KBM-7 (cell line): Measurements from ENCODE around the gene TM9SF1.
"Not testable (repeated sequence)": the region's sequence is repeated elsewhere in the genome, so short reads cannot be mapped to it uniquely, and the experiment has no call there.

ENCODE experiments used
- DNase-seq: peaks from one replicate; pipeline ENCODE4 v3.0.0-alpha.2; 2015
- in situ Hi-C: fragments of 300-500 bp; cut with MboI; formaldehyde crosslinking; loops from 2 replicates; pipeline ENCODE4 v1.14.3; 2020; ENCODE audit warnings: low sequenced_read_pairs, low pct_unique_long_range_greater_than_20kb, mixed read lengths

The TM9SF1 gene

DNA sequence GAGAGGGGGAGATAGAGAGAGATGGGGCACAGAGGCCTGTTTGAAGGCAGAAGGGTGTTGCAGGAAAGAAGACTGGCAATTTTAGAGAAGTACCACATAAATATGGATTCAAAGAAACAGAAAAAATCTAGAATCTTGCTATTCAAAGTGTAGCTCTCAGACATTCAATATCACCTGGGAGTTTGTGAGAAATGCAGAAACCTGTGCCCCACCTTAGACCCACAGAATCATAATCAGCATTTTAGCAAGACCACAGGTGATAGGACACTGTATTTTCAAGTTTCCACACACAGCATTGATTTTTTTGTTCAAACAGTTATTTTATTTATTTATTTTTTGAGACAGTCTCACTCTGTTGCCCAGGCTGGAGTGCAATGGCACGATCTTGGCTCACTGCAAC is 33.7 kb upstream of the TM9SF1 start:
- DNase-seq: no peak
- in situ Hi-C loops: no loop called here

DNA sequence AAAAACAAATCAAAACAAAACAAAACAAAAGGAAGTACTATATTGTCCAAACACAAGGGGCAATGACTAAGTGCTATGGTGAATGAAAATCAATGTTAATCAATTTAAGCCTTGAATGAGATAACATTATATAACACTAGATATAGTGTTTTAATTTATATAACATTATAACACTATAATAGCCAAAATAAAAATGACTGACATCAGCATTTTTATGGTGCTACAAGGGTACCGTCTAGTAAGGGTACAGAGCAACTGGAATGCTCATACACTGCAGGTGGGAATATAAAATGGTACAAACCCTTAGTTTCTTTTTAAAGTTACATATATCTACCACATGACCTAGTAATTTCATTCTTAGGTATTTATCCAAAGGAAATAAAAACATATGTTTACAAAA is 31.2 kb upstream of the TM9SF1 start:
- DNase-seq: no peak
- in situ Hi-C loops: no loop called here

DNA sequence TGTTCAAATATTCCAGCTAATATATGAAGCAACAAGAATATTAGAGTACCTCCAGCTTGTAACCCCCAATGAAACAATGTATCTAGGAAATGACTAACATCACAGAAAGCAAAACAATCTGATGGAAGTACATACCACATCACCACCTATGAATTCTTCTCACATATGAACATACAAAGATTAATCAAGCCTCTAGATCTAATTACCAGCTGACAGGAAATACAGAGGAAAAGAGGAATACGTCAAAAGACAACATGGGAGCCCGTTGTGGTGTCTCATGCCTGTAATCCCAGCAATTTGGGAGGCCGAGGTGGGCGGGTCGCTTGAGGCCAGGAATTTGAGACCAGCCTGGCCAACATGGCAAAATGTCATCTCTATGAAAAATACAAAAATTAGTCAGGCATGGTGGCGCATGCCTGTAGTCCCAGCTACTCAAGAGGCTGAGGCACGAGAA is 29.4 kb upstream of the TM9SF1 start:
- no peak for DNase-seq
- in situ Hi-C loops: no loop called here

DNA sequence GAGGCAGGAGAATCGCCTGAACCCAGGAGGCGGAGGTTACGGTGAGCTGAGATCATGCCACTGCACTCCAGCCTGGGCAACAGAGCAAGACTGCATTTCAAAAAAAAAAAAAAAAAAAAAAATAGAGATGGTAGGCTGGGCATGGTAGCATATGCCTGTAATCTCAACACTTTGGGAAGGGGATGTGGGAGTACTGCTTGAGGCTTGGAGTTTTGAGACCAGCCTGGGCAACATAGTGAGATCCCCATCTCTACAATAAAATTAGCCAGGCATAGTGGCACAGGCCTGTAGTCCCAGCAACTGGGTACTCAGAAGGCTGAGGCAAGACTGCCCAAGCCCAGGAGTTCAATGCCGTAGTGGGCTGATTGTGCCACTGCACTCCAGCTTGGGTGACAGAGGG is 27.7 kb upstream of the TM9SF1 start:
- in situ Hi-C loops, DNase-seq: not testable (repeated sequence)

DNA sequence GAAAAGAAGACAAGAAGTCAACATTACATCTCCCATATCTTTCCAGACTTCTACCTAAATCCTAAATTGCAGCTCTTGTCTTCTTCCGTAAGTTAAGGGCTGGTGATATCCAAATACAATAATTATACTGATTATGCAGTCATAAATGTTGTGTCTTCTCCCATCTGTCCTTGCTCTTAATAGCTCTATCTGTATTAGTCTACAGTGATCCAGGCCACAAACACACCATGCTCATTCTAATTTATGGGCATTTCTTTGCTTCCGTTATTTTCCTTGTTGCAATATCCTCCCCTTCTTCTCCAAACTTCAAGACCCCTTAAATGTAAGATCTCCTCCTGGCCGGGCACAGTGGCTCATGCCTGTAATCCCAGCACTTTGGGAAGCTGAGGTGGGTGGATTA is 24.3 kb upstream of the TM9SF1 start:
- no peak for DNase-seq
- in situ Hi-C loops: no loop called here

DNA sequence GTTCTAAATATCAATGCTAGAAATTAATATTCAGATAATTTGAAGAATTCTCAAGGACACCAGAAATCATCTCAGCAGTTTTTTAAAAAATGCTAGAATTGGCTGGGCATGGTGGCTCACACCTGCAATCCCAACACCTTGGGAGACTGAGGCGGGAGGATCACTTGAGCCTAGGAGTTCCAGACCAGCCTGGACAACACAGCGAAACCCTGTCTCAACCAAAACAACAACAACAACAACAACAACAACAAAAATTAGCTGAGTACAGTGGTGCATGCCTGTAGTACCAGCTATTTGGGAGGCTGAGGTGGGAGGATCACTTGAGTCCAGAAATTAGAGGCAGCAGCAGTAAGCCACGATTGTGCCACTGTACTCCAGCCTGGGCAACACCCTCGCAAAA is 23.8 kb upstream of the TM9SF1 start:
- in situ Hi-C loops: no loop called here

DNA sequence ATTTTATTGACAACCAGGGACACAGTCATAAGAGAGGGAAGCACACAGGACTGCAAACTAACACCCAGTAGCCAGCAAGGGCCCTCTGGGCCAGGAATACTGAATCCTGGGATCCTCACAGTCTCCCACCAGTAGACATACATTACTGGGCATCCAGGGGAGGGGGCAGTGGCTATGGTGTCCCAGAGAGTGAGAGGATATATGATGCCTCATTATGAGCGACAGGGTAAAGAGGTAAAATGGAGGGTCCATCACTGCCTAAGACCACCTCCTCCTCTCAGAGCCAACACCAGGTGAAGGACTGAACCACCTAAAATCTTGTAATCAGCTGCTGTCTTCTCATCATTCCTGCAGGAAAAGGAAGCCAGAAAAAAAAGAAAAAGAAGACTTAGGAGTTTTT is 21.6 kb upstream of the TM9SF1 start:
- DNase-seq, in situ Hi-C loops: not testable (repeated sequence)

More for the DNA sequence above, 23.8 kb upstream of the TM9SF1 start:
- DNase-seq: no peak

DNA sequence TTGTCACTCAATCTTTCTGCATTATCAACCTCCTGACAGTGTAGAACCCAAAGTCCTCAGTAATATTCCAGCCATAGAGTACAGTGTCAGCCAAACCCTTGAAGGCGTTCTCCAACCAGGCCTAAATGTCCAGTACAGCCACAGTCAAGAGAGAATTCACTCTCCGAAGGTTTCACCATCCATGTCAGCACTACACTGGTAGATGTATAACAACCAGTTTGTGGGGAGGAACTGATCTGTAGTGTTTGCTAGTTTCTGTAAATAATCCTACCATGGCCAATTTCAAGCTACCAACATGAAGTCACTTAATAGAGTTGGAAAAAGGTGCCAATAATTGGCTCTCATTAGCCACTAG is 21.1 kb upstream of the TM9SF1 start:
- no peak for DNase-seq
- in situ Hi-C loops: no loop called here

DNA sequence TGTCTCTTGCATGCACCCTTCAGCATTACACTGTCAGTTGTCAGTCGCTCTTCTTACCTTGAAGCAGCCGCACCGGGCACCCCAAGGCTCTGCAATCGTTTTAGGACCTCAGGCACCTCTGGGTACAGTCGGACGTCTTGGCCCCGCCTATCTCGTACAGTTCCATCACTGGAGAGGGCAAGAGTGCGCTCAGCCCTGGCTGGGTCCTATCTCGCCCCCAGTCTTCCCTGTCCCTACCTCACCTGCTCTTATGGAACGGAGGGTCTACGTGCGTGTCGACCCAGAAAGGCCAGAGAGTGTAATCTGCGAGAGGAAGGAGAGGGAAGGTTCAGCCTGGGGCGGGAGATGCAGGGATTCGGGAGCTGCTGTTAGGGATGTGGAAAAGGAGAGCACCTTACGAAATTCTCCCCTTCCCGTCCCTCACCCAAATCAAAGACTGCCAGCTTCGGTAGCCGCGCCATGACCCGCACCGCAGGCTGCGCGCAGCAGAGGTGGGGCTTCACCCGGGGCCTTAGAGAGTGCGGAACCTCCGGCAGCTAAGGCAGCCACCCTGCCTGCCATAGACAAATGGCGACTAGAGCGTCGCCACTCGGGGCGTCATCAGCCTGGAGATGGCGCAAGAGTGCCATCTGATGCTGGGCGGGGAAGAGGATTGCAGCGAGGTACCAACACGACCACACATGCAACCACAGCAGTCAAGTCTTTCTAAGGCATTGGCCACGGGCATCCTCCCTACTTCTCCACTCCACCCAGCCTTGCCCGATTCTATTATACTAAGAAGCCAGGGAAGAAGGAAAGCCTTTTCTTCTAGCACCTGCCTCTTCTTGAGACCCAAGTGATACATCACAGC is 20.5 kb upstream of the TM9SF1 start, which contains the start of gene MDP1:
TSS of gene MDP1 (minus strand) at position 572 of the 850 bp plus-strand sequence. CDS start at position 461, 111 bp downstream.
- in situ Hi-C loops: no loop called here
- DNase-seq: peak; percentile 96

DNA sequence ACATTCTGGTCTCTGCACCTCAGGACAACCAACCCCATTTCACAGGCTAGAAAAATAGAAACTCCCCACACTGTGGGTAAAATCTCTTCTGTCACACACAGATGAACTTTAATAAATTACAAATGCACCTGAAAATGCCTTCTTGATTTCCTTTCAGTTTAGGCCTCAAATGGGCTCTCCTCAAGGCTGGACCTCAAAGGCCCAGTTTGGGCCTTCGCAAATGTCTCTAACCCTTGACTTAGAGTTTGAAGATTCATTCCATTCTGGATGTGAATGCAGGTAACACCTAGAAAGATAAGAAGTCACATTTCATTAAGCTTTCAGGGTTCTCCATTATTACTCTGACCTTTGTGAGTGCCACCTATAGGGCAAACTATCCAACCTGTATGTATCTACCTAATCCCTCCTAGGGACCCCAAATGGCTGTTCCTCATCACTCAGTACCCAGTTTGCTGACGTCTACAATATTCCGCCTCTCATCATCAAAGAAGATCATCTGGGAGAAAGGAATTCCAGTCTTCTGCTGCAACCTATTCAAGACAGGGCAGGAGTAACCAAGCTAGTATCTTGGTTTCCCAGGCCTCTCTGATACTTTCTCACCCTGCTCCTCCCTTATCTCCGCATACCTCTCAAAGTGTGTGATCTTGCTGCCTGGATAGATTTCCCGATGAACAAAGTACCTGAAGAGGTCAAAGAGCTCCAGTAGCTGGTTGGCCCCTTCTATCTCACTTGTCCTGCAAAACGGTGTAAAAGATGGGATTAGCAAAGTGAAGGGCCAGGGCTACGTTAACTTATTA is 18.8 kb upstream of the TM9SF1 start:
- DNase-seq: no peak
- in situ Hi-C loops: no loop called here

DNA sequence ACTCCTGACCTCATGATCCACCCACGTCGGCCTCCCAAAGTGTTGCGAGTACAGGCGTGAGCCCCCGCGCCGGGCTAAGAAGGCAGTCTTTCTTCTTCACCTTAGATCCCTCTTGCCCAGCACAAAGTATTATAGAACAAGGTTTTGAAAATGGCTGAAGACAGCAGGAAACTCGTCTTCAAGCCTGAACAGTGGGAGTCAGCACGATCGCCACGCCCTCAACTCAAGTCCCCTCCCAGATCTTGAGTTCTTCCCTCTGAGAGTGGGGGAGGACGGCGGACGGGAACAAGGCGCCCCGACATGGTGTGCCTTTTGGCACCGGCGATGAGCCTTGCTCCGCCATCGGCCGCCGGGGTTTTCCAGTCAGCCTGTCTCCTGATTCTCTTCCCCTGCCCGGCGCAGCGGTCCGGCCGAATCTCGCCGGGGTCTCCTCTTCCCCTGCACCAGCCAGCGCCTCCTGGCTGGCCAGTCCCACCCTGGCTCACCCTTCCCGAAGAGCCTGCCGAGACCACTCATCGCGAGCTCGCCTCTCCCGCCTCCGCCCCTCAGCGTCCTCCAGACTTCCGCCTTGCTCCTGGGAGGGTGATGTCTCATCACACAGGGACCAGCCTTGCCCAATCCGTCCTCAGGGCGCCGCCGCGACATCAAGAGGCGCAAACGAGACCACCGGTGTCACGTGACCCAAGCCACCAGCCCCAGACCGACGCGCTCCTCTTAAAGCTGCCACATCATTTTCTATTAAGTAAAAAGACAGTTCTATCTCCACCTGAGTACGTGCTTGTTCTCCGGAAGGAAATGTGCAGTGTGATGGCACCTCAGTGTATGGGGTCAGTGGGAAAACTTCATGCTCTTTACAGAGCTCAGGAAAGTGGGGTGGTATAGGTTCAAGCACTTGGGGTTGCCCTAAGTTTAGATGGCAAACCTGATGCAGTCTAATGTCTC is 18.0 kb upstream of the TM9SF1 start, which contains the start of gene CHMP4A:
TSS of gene CHMP4A (minus strand) at position 565 of the 942 bp plus-strand sequence. CDS start at position 516, 49 bp downstream.
- in situ Hi-C loops: no loop called here

DNA sequence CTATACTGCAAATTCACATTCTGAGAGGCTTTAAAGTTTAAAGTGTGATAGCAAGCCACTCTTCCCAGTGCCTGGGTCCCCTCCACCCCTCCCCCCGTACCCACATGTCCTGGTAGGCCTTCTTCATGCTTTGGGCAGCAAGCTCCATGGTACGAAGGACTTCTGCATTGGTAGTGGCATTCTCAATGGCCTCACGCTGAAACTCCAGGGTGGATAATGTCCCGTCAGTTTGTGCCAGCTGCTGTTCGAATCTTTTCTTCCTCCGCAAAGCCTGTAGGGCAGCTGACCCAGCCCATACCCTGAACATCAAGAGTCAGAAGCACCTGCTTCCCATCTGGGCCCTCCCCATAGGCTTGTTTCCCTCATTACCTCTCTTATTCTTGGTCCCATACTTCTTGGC is 16.1 kb upstream of the TM9SF1 start:
- no peak for DNase-seq
- in situ Hi-C loops: no loop called here

More for the DNA sequence above, 18.0 kb upstream of the TM9SF1 start, which contains the start of gene CHMP4A:
- DNase-seq: peak; percentile 98

DNA sequence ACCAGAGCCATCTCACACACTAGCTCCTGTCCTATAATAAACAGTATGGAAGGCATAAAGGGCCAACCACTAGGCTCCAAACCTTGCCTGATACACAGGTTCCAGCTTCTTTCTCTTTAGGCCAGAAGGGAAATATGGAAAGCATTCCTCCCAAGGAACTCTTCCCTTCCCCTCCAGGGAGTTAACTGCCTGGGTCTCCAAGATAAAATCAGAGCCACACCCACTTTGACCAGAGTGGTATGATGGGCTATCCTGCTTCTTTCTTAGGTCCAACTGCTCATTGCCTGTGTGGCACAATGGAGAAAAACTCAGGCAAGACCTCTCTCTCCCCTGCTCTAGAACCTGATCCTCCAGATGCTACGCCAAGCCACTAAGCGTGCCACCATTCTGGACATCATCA is 12.4 kb upstream of the TM9SF1 start:
- DNase-seq: no peak
- in situ Hi-C loops: no loop called here

DNA sequence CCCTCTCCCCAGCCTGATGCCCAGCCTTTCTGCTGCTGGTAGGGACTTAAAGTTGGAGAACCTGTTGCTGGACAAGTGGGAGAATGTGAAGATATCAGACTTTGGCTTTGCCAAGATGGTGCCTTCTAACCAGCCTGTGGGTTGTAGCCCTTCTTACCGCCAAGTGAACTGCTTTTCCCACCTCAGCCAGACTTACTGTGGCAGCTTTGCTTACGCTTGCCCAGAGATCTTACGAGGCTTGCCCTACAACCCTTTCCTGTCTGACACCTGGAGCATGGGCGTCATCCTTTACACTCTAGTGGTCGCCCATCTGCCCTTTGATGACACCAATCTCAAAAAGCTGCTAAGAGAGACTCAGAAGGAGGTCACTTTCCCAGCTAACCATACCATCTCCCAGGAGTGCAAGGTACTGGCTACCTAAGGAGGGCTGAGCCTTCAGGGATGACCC is 11.9 kb upstream of the TM9SF1 start:
- no peak for DNase-seq
- in situ Hi-C loops: no loop called here

DNA sequence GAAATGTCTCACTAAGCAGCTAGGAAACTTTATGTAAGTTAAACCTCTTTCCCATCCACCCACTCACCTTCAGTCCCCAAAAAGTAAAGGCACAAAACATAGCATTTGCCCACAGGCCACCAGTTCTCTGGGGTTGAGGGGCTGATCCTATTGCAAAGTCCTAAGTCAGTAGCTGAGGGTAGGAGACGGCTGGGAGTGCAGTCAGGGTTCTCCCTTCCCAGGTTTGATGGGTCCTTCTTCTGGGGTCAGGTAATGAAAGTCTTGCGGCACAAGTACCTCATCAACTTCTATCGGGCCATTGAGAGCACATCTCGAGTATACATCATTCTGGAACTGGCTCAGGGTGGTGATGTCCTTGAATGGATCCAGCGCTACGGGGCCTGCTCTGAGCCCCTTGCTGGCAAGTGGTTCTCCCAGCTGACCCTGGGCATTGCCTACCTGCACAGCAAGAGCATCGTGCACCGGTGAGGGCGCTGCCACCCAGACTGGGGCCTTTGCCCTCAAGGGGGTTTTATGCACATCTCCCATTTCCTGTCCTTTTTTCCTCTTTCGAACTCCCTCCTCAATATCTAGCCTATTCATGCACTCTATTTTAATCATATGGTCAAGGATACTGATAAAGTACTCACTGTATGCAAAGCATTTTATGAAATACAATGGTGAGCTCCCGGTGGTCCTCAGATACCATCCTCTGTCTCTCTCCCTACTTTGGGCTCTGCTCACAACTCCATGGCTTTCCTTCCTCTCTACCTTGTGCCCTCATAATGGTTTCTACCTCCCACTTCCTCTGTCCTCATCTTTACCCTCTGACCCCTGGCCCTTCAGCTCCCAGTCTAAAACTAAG is 11.2 kb upstream of the TM9SF1 start:
- no peak for DNase-seq
- in situ Hi-C loops: no loop called here

DNA sequence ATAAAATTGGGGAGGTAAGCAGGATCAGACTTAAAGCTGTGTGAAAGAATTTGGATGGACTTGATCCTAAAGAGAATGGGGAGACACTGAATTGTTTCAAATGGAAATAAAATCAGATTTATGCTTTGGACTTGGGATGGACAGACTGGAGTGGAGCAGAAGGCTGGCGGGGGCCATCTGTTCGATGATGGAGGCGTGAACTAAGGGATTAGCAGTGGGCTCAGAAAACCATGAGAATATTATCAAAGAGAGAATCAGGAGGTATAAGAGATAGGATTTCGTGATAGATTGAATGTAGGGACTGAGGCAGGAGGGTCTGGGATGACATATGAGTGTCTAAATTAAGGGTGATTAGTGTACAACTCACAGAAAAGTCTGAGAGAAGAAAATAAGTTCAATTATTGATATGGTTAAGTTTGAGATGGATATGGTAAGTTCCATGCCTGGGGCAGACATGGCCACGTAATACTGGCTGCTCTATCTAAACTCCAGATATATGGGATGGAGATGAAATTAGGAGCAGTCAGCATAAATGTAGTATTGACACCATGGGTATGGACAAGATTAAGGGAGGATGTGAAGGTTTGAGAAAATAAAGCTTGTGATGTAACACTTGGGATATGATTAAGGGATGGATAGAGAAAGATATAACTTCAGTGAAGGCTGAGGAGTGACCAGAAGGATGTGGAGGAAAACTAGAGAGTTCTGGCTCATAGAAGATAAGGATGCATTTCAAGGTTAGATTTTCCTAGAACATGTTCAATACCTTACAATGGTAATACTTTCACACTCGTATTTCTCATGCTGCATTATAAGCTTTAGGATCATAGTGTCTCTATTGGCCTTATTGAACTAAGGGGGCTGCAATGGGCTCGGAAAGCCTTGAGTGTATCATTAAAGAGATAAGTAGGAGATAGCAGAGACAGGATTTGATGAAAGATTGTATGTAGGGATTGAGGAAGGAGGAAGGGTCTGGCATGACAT is 9.2 kb upstream of the TM9SF1 start:
- in situ Hi-C loops: no loop called here
- no peak for DNase-seq

DNA sequence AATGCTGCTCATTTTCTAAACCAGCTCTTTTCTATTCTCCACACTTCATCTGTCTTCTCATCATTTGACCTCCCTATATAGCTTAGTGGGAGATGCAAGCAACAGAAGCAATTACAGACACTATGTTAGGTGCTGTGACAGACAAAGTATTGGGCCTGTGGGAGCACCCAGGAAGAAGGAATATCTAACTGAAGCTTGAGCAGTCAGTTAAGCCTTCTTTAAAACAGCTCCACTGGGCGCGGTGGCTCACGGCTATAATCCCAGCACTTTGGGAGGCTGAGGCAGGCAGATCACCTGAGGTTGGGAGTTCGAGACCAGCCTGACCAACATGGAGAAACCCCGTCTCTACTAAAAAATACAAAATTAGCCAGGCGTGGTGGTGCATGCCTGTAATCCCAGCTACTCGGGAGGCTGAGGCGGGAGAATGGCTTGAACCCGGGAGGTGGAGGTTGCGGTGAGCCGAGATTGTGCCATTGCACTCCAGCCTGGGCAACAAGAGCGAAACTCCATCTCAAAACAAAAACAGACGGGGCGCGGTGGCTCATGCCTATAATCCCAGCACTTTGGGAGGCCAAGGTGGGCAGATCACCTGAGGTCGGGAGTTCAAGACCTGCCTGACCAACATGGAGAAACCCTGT is 8.1 kb upstream of the TM9SF1 start:
- in situ Hi-C loops, DNase-seq: not testable (repeated sequence)
